H9 (cell line): Measurements from ENCODE around the gene FLNA. TPM values are rescaled to one million over a fixed set of nuclear protein-coding genes. Genes with fewer than 3 reads are reported as not detected.

Source experiments
- DNase-seq: peaks from one replicate; pipeline ENCODE4 v3.0.0-alpha.2; 2017
- H2AFZ ChIP-seq: one replicate; pipeline ENCODE4 v1.6.1; 2013; ENCODE audit warnings: mild to moderate bottlenecking, low read length, control low read depth, moderate library complexity
- H2AK5ac ChIP-seq: 2 replicates; pipeline ENCODE4 v1.6.1; 2013; ENCODE audit warnings: low read length, control low read depth, mixed read lengths; ENCODE audit not compliant: insufficient read length
- H2BK120ac ChIP-seq: one replicate; pipeline ENCODE4 v1.6.1; 2013; ENCODE audit warnings: low read depth, mild to moderate bottlenecking, low read length, control low read depth, inconsistent platforms; ENCODE audit not compliant: poor library complexity, severe bottlenecking
- H2BK12ac ChIP-seq: 2 replicates; pipeline ENCODE4 v1.6.1; 2013; ENCODE audit warnings: low read length, control low read depth, mixed read lengths, low read depth; ENCODE audit not compliant: insufficient read length
- H2BK15ac ChIP-seq: 2 replicates; pipeline ENCODE4 v1.6.1; 2013; ENCODE audit warnings: low read depth, low read length, control low read depth
- H2BK20ac ChIP-seq: one replicate; pipeline ENCODE4 v1.6.1; 2013; ENCODE audit warnings: low read depth, mild to moderate bottlenecking, low read length, control low read depth, inconsistent platforms; ENCODE audit not compliant: poor library complexity, severe bottlenecking
- H2BK5ac ChIP-seq: 2 replicates; pipeline ENCODE4 v1.6.1; 2013; ENCODE audit warnings: low read length, control low read depth, mixed read lengths; ENCODE audit not compliant: insufficient read length
- H3K14ac ChIP-seq: 2 replicates; pipeline ENCODE4 v1.6.1; 2013; ENCODE audit warnings: low read length, control low read depth; ENCODE audit not compliant: insufficient read depth
- H3K18ac ChIP-seq: 2 replicates; pipeline ENCODE4 v1.6.1; 2013; ENCODE audit warnings: low read depth, mild to moderate bottlenecking, mixed read lengths, low read length, control low read depth; ENCODE audit not compliant: insufficient read length
- H3K23ac ChIP-seq: 2 replicates; pipeline ENCODE4 v1.6.1; 2013; ENCODE audit warnings: low read length, control low read depth, mixed read lengths, low read depth; ENCODE audit not compliant: insufficient read length
- H3K23me2 ChIP-seq: 2 replicates; pipeline ENCODE4 v1.6.1; 2013; ENCODE audit warnings: low read depth, mild to moderate bottlenecking, mixed read lengths, low read length, control low read depth; ENCODE audit not compliant: insufficient read length, poor library complexity, severe bottlenecking
- H3K27ac ChIP-seq: 2 replicates; pipeline ENCODE4 v1.5.1; 2013; ENCODE audit warnings: low read length, control low read depth, mixed read lengths, low read depth; ENCODE audit not compliant: insufficient read length
- H3K27me3 ChIP-seq: 2 replicates; pipeline ENCODE4 v1.6.1; 2013; ENCODE audit warnings: low read length, control low read depth, inconsistent platforms; ENCODE audit not compliant: insufficient read depth
- H3K4ac ChIP-seq: 2 replicates; pipeline ENCODE4 v1.6.1; 2013; ENCODE audit warnings: low read depth, mild to moderate bottlenecking, control low read depth, inconsistent platforms, low read length, moderate library complexity
- H3K4me1 ChIP-seq: 2 replicates; pipeline ENCODE4 v1.6.1; 2013; ENCODE audit warnings: low read length, control low read depth, inconsistent platforms; ENCODE audit not compliant: insufficient read depth
- H3K4me2 ChIP-seq: 2 replicates; pipeline ENCODE4 v1.6.1; 2013; ENCODE audit warnings: low read length, control low read depth, mixed read lengths; ENCODE audit not compliant: insufficient read length, insufficient read depth
- H3K56ac ChIP-seq: 2 replicates; pipeline ENCODE4 v1.6.1; 2013; ENCODE audit warnings: low read depth, mild to moderate bottlenecking, mixed read lengths, low read length, control low read depth; ENCODE audit not compliant: insufficient read length
- H3K79me1 ChIP-seq: 2 replicates; pipeline ENCODE4 v1.6.1; 2013; ENCODE audit warnings: low read depth, mild to moderate bottlenecking, moderate library complexity, low read length, control low read depth, inconsistent platforms; ENCODE audit not compliant: insufficient read depth, poor library complexity, severe bottlenecking
- H3K79me2 ChIP-seq: 2 replicates; pipeline ENCODE4 v1.6.1; 2013; ENCODE audit warnings: low read length, control low read depth, inconsistent platforms; ENCODE audit not compliant: insufficient read depth
- H3K9ac ChIP-seq: 2 replicates; pipeline ENCODE4 v1.6.1; 2013; ENCODE audit warnings: low read length, control low read depth, mixed read lengths; ENCODE audit not compliant: insufficient read length; ENCODE audit errors: extremely low read depth
- H3K9me3 ChIP-seq: one replicate; pipeline ENCODE4 v1.6.1; 2013; ENCODE audit warnings: low read depth, low read length, inconsistent platforms; ENCODE audit not compliant: control insufficient read depth
- H3T11ph ChIP-seq: one replicate; pipeline ENCODE4 v1.6.1; 2013; ENCODE audit warnings: mild to moderate bottlenecking, low read length, control low read depth, inconsistent platforms
- H4K20me1 ChIP-seq: one replicate; pipeline ENCODE4 v1.6.1; 2013; ENCODE audit not compliant: control insufficient read depth, insufficient read length, insufficient read depth
- H4K5ac ChIP-seq: 2 replicates; pipeline ENCODE4 v1.6.1; 2013; ENCODE audit warnings: low read depth, mild to moderate bottlenecking, mixed read lengths, low read length, control low read depth; ENCODE audit not compliant: insufficient read length
- H4K8ac ChIP-seq: replicated peaks from 2 replicates; pipeline ENCODE4 v1.6.1; 2013; ENCODE audit warnings: low read length, control low read depth, mixed read lengths, low read depth; ENCODE audit not compliant: insufficient read length
- H4K91ac ChIP-seq: 2 replicates; pipeline ENCODE4 v1.6.1; 2013; ENCODE audit warnings: low read depth, mild to moderate bottlenecking, moderate library complexity, mixed read lengths, low read length, control low read depth; ENCODE audit not compliant: insufficient read length
- H3K27ac Mint-ChIP-seq, 3 experiments: 2 replicates in 2 of 3; 3 replicates in 1 of 3; pipeline ENCODE4 v1.8.0; 2020 to 2021; ENCODE audit warnings: mixed read lengths in 3 of 3, mild to moderate bottlenecking in 1 of 3, moderate library complexity in 1 of 3
- H3K27me3 Mint-ChIP-seq: 2 replicates; pipeline ENCODE4 v1.8.0; 2021; ENCODE audit warnings: low read depth, mild to moderate bottlenecking, moderate library complexity, mixed read lengths
- H3K36me3 Mint-ChIP-seq, 3 experiments: 2 replicates in 2 of 3; 3 replicates in 1 of 3; pipeline ENCODE4 v1.8.0; 2020 to 2021; ENCODE audit warnings: low read depth in 3 of 3, mixed read lengths in 3 of 3; ENCODE audit not compliant: insufficient read depth in 1 of 3
- H3K4me1 Mint-ChIP-seq, 2 experiments: 2 replicates each; pipeline ENCODE4 v1.8.0; 2020; ENCODE audit warnings: mixed read lengths in 2 of 2
- H3K4me3 Mint-ChIP-seq, 2 experiments: 2 replicates in 1 of 2; 3 replicates in 1 of 2; pipeline ENCODE4 v1.8.0; 2020 to 2021; ENCODE audit warnings: mild to moderate bottlenecking in 2 of 2, mixed read lengths in 2 of 2, moderate library complexity in 1 of 2
- H3K9me3 Mint-ChIP-seq, 2 experiments: 2 replicates in 1 of 2; 3 replicates in 1 of 2; pipeline ENCODE4 v1.8.0; 2020; ENCODE audit warnings: mild to moderate bottlenecking in 2 of 2, mixed read lengths in 2 of 2, moderate library complexity in 1 of 2
- CTCF ChIP-seq: fragments of 200-600 bp; sonication (generic); conservative IDR thresholded peaks from 3 replicates; pipeline ENCODE4 v1.8.0; 2021; ENCODE audit warnings: antibody characterized with exemption, mild to moderate bottlenecking
- WGBS: extraction: QIAGEN DNeasy Blood & Tissue Kit; methylation state at CpG from one replicate; pipeline ENCODE4 v1.1.7; 2013; ENCODE audit warnings: missing lambda C conversion rate, low lambda C conversion rate, mixed read lengths; ENCODE audit not compliant: insufficient read length; ENCODE audit errors: extremely low coverage; 5-methylcytosine and 5-hydroxymethylcytosine counted together
- total RNA-seq: library from RNA; stranded (reverse); gene quantifications from 2 replicates; pipeline ENCODE4 v1.2.1, GENCODE V29; 2021

The FLNA gene
- total RNA-seq, 1 experiment from 2014 or later, result 957 TPM

- Histone ChIP-seq H4K91ac (no peak overlapping the region), H2BK5ac (no peak overlapping the region), H3K79me2 (no peaks in the 10 kb centered on the region; the same call in 1 of the 2 replicates), H3K9me3 (peaks cover 14% of the 10 kb centered on the region), H2AFZ (no peak overlapping the region), H3K56ac (no peak overlapping the region), H4K8ac (no peak overlapping the region), H3T11ph (no peak overlapping the region), H2BK12ac (no peak overlapping the region), H3K79me1 (no peaks in the 10 kb centered on the region), H3K27me3 (no peaks in the 10 kb centered on the region), H3K23me2 (peaks cover 9% of the 10 kb centered on the region), H4K20me1 (no peaks in the 10 kb centered on the region), H3K23ac (no peak overlapping the region), H3K18ac (no peak overlapping the region), H2BK120ac (no peak overlapping the region), H4K5ac (no peak overlapping the region), H3K9ac (no peak overlapping the region), H2BK20ac (no peak overlapping the region), H2BK15ac (no peak overlapping the region), H3K4me2 (no peak overlapping the region), H3K4ac (no peak overlapping the region), H2AK5ac (no peak overlapping the region), H3K14ac (no peak overlapping the region), H3K4me1 (no peaks in the 10 kb centered on the region; the same call in 1 of the 2 replicates), H3K27ac (no peak overlapping the region)
- DNase-seq, result no peak
- peak overlapping the region in 1 of 3 experiments; percentile 91; a peak in 1 of 7 replicates for H3K27ac Mint-ChIP-seq
- H3K4me1 Mint-ChIP-seq, result peaks cover 17 to 33% of the 10 kb centered on the region in 2 experiments
- TF ChIP-seq CTCF, result no peak
- H3K27me3 Mint-ChIP-seq, result peaks cover 2% of the 10 kb centered on the region; the same call in 1 of the 2 replicates
- peaks cover 15 to 29% (median 22%) of the 10 kb centered on the region in 3 experiments for H3K36me3 Mint-ChIP-seq
- WGBS, result no CpG with 5 or more reads among the region's 11 CpGs
- H3K4me3 Mint-ChIP-seq, result no peak overlapping the region
- H3K9me3 Mint-ChIP-seq, result peaks cover 36 to 41% of the 10 kb centered on the region in 2 experiments
Observed at GRCh38 chrX:154382483-154383069, 8.1 kb upstream of the FLNA start.
